Activated T-helper 1 cell treated with anti-CD3 and anti-CD28 coated beads, Interleukin-2, amount 50 U/mL, for 16 hours (primary cell): ENCODE data around the gene POSTN.

Source experiments
- DNase-seq, 2 donors: peaks; one replicate each; pipeline ENCODE4 v3.0.0-alpha.2; 2020; ENCODE audit warnings: low read depth in 1 of 2, low spot score in 1 of 2

POSTN gene, protein sequence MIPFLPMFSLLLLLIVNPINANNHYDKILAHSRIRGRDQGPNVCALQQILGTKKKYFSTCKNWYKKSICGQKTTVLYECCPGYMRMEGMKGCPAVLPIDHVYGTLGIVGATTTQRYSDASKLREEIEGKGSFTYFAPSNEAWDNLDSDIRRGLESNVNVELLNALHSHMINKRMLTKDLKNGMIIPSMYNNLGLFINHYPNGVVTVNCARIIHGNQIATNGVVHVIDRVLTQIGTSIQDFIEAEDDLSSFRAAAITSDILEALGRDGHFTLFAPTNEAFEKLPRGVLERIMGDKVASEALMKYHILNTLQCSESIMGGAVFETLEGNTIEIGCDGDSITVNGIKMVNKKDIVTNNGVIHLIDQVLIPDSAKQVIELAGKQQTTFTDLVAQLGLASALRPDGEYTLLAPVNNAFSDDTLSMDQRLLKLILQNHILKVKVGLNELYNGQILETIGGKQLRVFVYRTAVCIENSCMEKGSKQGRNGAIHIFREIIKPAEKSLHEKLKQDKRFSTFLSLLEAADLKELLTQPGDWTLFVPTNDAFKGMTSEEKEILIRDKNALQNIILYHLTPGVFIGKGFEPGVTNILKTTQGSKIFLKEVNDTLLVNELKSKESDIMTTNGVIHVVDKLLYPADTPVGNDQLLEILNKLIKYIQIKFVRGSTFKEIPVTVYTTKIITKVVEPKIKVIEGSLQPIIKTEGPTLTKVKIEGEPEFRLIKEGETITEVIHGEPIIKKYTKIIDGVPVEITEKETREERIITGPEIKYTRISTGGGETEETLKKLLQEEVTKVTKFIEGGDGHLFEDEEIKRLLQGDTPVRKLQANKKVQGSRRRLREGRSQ

DNA sequence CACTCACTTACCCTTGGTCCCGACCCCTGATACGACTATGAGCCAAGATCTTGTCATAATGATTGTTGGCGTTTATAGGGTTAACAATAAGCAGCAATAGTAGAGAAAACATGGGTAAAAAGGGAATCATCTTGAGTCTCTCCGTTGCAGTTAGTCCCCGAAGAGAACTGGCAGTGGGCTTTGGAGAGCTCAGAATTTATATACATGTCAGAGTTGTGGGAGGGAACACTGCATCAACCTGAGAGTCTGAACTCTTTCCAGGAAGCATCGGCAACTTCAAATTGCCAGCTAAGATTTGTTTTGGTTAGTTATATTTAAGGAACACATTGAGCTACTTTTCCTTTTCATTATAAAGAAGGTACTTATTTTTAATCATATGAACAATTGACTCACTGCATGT is at the start of gene POSTN:
Gene POSTN, minus strand, starts transcription at position 172 of the 400 bp plus-strand sequence. Its CDS starts 42 bp downstream, at position 130.
- no peak for DNase-seq

DNA sequence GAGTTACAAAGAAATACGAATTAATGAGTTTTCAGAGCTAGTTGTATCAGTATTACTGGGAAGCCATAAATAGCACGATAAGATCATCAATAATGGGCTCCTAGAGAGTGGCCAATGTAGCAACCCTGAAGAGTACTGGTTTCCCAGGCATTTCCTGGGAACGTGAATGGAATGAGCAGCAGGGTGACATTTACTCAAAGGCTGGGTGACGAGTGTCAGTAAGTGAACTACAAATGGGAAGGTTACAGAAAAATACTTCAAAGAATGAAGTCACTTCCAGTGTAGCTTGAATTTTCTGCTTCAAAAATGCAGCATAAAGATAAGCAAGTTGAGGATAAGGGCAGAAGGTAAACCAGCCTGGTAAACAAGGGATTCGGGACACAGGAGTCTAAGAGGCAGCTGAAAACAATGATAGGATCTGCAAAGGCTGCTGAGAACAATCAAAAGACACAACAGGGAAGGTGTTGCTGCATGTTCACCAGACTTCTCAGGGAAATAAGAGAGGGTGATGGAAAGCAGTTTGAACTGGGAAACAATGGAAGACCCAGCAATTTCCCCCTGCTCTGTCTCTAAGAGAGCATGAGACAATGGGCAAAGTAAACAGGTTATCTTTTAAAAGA is 48.6 kb upstream of the POSTN start:
- DNase-seq = no peak

DNA sequence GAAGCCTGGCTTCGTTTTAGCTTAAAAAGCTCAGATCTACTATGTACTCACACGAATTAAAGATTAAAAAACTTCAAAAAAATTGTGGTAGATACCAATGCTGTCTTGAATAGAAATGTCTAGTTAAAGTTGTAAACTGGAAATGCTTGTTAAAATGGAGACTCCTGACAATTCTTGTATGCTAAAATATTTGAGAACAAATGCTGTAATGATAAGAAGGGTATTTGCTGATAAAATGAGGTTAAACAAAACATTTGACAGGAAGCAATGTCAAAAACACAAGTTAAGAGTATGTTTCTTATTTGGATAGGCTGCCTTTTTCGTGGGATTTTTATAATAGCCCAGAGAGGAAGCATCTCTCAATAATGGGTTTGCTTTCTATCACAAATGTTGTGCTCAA is 48.0 kb upstream of the POSTN start:
- DNase-seq = no peak

DNA sequence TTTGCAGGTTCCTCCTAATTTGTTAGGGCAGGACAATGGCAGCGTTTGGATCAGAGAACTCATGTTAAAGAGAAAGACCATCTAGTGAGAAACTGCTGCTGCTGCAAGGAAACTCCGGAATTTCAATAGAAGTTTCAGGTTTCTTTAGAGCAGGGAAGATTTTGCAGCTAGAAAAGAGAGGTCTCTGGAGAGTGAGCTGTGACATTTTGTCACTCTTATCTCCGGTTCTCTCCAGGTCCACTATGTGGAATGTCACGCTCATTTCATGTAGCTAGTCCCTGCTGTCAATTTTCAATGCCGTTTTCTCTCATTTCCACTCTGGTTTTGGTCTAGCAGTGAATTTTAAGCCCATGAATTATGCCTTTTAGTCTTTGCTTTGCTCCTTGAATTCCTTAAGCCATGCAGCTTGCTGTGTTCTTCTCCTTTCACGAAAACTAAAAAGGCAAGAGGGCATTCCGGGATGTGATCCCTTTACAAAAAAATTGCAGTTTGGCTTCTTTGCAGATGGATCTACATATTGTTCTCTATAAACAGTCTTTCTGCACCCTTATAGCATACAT is 46.7 kb upstream of the POSTN start:
- no peak for DNase-seq

DNA sequence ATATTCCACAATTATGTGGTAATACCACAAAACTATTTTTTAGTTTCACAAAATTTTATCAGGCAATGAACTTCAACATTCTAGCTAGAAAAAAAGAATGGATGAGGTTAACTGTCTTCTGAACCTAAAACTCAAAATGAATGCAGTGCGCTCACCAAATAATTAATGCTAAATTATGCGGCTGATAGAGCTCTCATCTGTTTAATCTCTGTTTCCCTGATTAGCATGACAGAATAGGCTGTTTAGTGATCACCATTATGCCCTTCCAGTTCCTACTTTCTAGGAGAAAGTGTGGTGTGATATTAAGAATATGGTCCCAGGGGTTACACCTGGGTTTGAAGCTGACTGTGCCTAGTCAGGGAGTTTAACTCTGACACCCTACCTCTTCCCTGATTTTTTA is 42.8 kb upstream of the POSTN start:
- DNase-seq = no peak

DNA sequence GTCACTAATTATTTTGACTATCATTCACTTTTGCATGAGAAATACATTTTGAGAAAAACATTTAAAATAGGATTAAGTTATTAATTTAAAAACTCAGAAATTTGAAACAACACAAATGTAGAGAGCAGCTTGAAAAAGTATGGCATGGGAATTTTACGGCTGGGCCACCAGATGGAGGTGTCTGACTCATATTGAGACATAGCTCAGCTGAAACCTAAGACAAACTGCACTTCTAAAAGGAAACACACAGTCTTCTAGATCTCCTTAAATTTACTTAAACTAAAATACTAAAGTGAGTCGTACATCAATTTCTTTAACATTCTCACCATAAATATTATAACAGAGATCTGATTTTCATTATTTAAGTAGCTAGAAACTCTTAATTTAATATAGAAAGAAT is 41.9 kb upstream of the POSTN start:
- no peak for DNase-seq

DNA sequence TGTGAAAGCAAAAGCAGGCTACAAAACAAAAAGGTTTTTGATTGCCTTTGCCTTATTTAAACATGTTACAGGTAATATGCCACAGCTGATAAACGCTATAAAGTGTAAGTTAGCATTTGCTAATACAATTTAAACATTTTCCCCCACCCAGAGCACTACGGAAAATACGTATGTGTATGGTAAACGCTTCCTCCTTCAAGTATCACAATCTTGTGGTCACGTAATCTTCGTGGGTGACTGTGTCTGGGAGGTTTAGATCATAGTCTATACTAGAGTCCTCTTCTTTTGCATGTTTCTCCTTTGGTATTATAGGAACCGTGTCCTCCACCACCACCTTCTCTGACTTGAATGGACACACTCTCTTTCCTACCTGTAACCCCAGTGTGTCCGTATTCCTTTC is 38.1 kb upstream of the POSTN start:
- no peak for DNase-seq

DNA sequence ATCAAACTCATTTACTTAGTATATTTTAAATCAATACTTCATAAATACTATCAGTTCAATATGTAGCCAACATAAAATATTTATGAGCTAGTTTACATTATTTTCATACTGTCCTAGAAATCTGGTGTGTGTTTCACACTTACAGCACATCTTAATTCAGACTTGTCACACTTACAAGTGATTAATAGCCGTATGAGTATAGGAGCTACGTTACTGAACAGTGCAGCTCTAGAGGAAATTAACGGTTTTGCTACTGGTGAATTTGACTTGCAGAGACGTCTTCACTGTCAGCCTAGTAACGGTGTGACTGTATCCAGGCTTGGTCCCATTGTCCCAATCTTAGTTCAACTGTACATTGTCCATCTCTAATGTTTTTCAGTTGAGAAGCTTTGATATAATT is 33.7 kb upstream of the POSTN start:
- DNase-seq = no peak

DNA sequence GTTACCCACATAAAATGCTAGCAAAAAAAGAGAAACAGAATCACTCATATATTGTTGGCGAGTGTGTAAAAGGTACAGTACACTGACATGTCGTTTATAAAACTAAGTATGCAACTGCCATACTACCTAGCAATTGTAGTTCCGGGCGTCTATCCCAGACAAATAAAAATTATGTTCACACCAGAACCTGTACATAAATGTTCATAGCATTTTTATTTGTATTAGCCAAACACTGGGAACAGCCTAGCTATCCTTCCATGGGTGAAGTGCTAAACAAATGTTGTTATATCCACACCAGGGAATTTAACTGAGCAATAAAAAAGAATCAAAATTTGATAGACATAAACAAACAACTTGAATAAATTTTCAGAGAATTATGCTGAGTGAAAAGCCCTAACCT is 28.9 kb upstream of the POSTN start:
- DNase-seq = no peak

DNA sequence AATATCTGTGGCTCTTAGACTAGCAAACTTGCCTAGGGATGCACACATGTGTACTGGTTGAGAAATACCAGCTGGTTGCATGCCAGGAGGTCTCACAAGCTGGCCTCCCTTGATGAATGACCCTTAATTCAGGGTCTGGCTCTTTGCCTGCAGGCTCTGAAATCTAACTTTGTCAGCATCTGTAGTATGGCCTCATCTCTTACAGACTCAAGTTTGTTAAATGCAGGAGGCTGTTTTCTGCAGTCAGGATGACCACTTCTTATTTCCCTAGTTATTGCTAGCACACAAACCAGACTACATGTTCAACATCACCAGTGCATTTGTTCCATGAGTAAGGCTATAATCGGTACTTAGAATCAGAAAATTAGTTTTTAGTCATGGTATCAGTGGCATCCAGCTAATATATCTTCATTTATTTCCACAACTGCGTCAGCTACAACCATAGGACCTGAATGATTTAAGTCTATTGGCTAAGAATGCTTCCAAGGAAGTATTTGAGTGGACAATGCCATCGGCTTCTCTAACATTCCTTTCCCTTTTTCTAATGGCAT is 23.3 kb upstream of the POSTN start:
- no peak for DNase-seq

DNA sequence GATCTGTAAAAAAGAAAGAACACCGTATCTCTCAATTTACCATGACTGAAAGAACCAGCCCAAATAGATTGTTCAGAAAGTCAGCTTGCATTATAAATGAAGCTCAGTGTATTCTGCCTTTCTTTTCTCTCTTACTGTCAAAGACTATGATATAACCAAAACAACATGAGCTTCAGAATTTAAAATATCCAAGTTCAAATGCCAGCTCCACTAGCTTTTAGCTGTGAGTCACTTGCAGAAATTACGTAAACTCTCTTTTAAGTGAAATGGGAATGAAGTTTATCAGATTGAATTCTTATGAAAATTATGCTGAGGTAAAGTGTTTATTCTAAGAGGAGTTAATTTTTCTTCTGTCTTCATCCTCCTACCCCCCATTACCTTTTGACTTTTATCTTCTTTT is 20.0 kb upstream of the POSTN start:
- DNase-seq = no peak

DNA sequence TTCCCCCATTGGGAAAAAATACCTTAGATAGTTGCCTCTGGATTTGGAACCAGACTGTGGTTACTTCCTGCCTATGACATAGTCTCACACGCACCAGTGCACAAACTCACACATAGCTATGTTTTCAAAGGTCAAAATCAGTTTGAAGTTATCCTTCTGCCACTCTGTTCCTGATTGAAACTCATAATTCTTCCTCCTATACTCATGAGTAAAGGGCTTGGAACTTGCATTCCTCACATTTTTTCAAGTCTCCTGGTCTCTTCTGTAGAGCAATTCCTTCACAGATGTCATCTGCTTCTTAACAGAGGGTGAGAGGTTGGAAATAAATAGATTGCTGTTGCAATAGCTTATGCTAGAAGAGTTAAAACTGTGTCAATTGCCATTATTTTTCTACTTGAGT is 18.6 kb upstream of the POSTN start:
- DNase-seq = no peak

DNA sequence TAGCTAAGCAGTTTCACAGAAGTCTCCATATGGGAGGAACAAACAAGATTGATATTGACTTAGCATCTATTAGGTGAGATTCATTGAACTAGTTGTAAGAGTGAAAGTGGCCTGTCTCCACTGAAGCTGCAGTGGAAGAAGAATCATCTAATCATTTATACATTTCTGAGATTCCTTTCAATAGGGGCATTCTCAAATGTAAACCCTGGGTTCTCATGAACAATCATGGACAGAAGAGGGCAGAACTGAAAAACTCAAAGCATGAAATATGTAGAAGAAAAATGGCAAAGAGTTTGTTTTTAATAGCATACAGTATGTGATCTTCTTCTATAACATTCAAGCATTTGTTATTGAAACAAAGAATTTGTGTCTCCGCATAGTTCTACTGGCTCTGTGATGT is 17.6 kb upstream of the POSTN start:
- DNase-seq = no peak

DNA sequence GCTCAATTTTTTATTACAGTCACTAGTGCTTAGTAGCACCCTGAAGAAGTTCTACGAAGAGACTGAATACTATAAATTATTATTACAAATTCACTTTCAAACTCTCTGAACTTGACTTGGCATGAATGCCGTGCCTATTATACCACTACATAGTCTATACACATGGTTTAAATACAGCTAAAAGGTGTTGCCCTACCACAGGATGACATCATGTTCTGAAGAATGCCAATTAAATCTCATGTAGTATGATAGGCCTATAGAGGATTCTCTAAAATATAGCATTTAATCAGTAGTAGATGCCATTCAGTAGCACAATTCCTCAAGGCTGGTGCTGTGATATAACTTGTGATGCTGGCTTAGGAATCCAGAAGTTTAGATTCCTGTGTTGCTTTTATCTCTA is 16.7 kb upstream of the POSTN start:
- DNase-seq = no peak

DNA sequence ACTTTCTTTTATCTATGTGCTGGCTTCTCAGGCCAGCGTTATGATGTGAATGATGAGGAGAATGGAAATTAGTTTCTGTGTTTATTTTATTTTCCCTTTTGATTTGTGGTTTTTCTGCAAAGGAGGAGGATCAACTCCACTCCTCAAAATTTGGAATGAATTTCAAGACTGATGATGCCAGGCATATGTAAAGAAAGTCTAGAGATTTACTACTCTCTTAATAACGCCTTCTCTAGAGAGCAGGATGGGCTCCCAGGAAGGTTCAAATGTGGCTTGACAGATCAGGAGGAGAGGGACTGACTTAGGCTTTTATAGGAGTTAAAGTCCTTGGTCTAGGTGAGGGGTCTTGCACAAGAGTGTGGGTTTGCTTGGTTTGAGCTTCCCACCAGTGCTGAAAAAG is 15.1 kb upstream of the POSTN start:
- DNase-seq = no peak

DNA sequence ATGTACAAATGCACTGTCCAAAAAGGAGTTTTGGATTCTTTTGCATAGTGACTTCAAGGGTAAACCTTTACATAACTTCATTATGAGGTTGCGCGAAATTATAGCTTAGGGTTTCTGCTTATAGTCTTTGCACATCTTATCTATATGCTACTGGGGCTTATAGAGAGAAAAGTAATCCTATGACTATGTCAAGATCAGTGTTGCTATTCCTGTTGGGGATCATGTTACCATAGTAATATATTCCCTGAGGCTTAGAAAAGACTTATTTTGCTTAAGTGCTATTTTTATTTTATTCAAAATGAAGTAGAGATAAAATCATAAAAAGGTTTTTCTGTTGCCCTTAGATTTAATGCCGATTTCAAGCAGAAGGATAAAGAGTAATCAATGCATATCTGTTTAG is 14.7 kb upstream of the POSTN start:
- no peak for DNase-seq

DNA sequence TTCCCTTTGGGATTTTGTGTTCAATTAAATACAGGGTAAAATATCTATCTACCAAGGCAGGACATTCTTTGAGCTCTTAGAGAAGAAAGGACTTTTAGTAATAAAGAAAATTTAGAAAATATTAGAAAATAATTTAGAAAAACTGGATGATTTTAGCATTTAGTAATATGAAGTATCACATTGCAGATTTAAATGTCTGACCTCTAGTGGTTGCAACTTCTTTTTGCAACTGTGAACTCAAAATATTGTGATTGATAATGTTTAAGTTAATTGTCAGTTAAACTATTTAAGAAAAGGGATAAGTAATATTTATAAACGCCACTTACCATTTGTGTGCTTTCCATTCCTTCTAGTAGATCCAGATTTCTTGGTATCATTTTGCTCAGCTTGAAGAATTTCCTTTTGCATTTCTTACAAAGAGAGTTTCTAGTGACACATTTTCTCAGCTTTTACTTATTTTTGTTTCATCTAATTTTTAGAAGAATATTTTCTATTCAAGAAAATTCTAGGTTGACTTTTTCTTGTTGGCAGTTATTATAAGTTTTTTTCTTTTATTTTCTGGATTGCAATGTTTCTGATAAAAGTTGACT is 10.3 kb upstream of the POSTN start:
- DNase-seq = no peak

DNA sequence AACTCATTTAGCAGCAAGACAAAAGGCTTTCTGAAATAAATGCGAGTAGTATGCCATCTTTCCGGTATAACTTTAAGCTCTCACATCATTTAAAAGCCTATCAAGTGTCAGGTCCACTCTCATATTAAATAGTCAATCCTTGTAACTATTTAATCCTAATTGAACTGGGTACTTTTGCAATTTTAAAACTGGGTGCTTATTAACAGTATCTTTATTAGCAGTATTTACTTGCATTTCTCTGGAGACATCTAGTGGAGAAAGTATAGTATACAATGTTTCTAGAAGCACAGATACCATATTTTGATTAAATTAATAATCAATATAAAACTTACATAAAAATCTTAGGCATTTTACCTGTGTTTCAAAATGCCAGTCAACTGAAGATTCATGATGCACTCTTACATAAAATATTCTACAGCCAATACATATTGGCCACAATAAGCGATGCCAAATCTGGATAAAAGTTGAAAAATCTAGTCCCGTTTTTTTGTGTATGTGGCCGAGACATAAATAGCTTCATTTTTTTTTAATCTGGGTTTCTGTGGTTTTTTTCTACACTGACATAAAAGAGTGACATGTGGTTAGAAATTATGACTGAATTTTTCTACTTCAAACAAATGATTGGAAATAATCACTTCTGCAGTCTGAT is 4.3 kb upstream of the POSTN start:
- DNase-seq = no peak

DNA sequence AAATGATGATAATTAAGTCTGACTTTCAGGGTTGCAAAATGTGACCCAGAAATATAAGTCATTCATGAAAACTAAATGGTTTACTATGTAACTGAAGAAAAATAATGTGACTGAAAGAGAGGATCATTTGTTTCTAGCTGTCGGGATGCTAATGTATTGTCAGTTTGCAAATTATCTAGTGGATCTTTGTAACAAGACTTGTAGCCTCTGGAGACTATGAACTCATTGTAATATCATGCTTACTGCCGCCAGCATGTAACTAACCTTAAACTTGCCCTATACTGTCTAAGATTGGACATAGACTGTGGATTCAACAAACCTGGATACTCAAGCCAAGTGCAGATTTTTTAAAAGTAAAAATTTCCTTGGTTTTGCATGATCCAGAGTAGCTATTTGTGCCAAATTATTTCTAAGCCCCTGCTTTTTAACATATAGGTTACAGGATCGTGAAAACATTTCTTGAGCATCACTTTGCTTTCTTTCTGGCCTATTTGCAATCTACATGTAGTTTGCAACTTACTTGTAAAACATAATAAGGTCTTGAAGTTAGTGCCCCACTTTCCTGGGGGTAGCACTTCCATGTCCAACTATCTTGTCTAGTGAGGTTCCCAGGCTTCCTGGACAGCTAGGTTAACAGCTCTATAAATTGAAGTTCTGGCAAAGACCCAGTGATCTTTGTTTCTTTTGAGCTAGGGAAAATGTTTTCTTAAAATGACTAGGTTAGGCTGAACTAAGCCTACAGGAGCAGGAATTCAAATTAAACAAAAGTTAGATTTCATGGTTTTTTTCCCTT is 3.3 kb upstream of the POSTN start:
- DNase-seq = no peak

DNA sequence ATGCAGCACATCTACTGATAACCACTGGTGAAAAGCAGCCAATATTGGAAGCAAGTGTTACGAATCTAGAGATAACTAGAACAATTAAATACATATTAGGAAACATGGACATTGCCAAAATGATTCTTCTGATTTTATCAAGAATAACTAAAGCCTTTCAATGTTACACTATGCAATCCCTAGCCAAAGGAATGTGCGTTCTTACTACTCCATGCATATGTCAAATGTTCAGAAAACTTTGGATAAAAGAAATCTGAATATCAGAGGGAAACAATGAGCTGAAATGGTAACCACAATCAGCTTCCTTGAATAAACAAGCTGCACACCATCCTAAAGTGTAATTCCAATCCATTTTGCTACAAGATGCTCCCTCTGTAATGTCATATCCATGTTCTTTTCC is 951 bp upstream of the POSTN start:
- DNase-seq = no peak
